HL-60 (cell line): ENCODE results near the gene ARHGAP24.

Source experiments
- DNase-seq, 2 experiments: peaks; one replicate each; pipeline ENCODE4 v3.0.0-alpha.2; 2010 to 2020; ENCODE audit warnings: low read depth in 1 of 2, low spot score in 1 of 2
- H3K27ac ChIP-seq: fragments of 250-450 bp; sonication (Bioruptor Pico); replicated peaks from 2 replicates; pipeline ENCODE4 v1.5.1; 2020; ENCODE audit warnings: mild to moderate bottlenecking, moderate library complexity
- H3K27me3 ChIP-seq: fragments of 250-450 bp; sonication (Bioruptor Pico); 2 replicates; pipeline ENCODE4 v1.5.1; 2021; ENCODE audit warnings: mild to moderate bottlenecking, moderate library complexity; ENCODE audit not compliant: insufficient read depth, poor library complexity, severe bottlenecking
- H3K4me3 ChIP-seq: replicated peaks from 2 replicates; pipeline ENCODE4 v1.5.1; 2011; ENCODE audit warnings: mild to moderate bottlenecking, control low read depth, low read length; ENCODE audit not compliant: insufficient read depth
- CTCF ChIP-seq: IDR thresholded peaks from one replicate; pipeline ENCODE4 v1.5.1; 2011; ENCODE audit warnings: low read length, control low read depth, inconsistent platforms; ENCODE audit not compliant: insufficient read depth
- GABPA ChIP-seq: IDR thresholded peaks from 2 replicates; pipeline ENCODE4 v1.6.1; 2012; ENCODE audit warnings: low read depth
- POLR2AphosphoS5 ChIP-seq: IDR thresholded peaks from 2 replicates; pipeline ENCODE4 v1.6.1; 2012; ENCODE audit warnings: low read depth
- REST ChIP-seq: IDR thresholded peaks from 2 replicates; pipeline ENCODE4 v1.6.1; 2012; ENCODE audit warnings: low read depth; ENCODE audit not compliant: insufficient replicate concordance
- SPI1 ChIP-seq: IDR thresholded peaks from 2 replicates; pipeline ENCODE4 v1.6.1; 2012; ENCODE audit warnings: low read depth, mild to moderate bottlenecking, borderline replicate concordance

Gene ARHGAP24

GRCh38 chr4:85615952-85616351 is 141.0 kb downstream of the ARHGAP24 start:
- H3K27ac ChIP-seq: no peak overlapping the region
- no peaks in the 10 kb centered on the region for H3K27me3 ChIP-seq
- DNase-seq: no peak
- H3K4me3 ChIP-seq: no peak overlapping the region
- TF ChIP-seq POLR2AphosphoS5 (no peak), SPI1 (no peak), REST (no peak), CTCF (no peak), GABPA (no peak)

GRCh38 chr4:85617202-85617601 is 142.3 kb downstream of the ARHGAP24 start:
- Histone ChIP-seq H3K27me3 (no peaks in the 10 kb centered on the region), H3K27ac (no peak overlapping the region), H3K4me3 (no peak overlapping the region)
- TF ChIP-seq CTCF (no peak), REST (no peak), SPI1 (no peak), POLR2AphosphoS5 (no peak), GABPA (no peak)
- peak in 1 of 2 experiments; percentile 1 for DNase-seq

- Histone ChIP-seq H3K27ac (no peak overlapping the region), H3K4me3 (no peak overlapping the region), H3K27me3 (no peaks in the 10 kb centered on the region)
- TF ChIP-seq POLR2AphosphoS5 (no peak), SPI1 (no peak), REST (no peak), GABPA (no peak), CTCF (no peak)
- DNase-seq: no peak
Measured at GRCh38 chr4:85632981-85633380, 158.0 kb downstream of the ARHGAP24 start.
